B cell (primary cell): ENCODE measurements around the gene PCSK2.

Experiments
- CTCF ChIP-seq: fragments of 200-600 bp; IDR thresholded peaks from one replicate; pipeline ENCODE4 v1.8.0; 2022; ENCODE audit warnings: antibody characterized with exemption, mild to moderate bottlenecking
- EZH2 ChIP-seq: IDR thresholded peaks from 2 replicates; pipeline ENCODE4 v1.6.1; 2012; ENCODE audit warnings: borderline replicate concordance, low read depth, mild to moderate bottlenecking, moderate library complexity, low read length; ENCODE audit not compliant: insufficient read depth, poor library complexity, severe bottlenecking

GRCh38 chr20:17495826-17496225, 269.0 kb downstream of the PCSK2 start:
- TF ChIP-seq EZH2 (no peak), CTCF (no peak)
